K562 (cell line): Measurements from ENCODE around the gene ST6GALNAC2. TPM values are rescaled to one million over a fixed set of nuclear protein-coding genes. Genes with fewer than 3 reads are reported as not detected.

Experiments
- DACH1 ChIP-seq: fragments of 450-650 bp; IDR thresholded peaks from 2 replicates; pipeline ENCODE4 v1.6.1; 2018; ENCODE audit not compliant: partially characterized antibody
- FOXM1 ChIP-seq, 2 experiments: fragments of 450-650 bp in 1 of 2; sonication (generic) in 1 of 2; formaldehyde crosslinking in 1 of 2; IDR thresholded peaks; 2 replicates each; pipeline versions ENCODE4 v1.6.1 to v1.9.0; 2017 to 2022; ENCODE audit warnings: low read depth in 2 of 2, mild to moderate bottlenecking in 2 of 2, missing genetic modification reagents in 1 of 2, moderate library complexity in 1 of 2
- GATA2 ChIP-seq: sonication (generic); formaldehyde crosslinking; IDR thresholded peaks from 2 replicates; pipeline ENCODE4 v1.4.0; 2020; ENCODE audit warnings: mild to moderate bottlenecking, missing genetic modification reagents
- HNRNPLL ChIP-seq: fragments of 200-400 bp; formaldehyde crosslinking; IDR thresholded peaks from 2 replicates; pipeline ENCODE4 v1.6.1; 2017; ENCODE audit warnings: low read length, low read depth, mild to moderate bottlenecking; ENCODE audit not compliant: poor library complexity, severe bottlenecking
- L3MBTL2 ChIP-seq: fragments of 450-650 bp; IDR thresholded peaks from 2 replicates; pipeline ENCODE4 v1.6.1; 2016; ENCODE audit warnings: mild to moderate bottlenecking, moderate library complexity
- MECOM ChIP-seq: fragments of 250-450 bp; sonication (Bioruptor Pico); IDR thresholded peaks from 2 replicates; pipeline ENCODE4 v1.8.0; 2022; ENCODE audit warnings: inconsistent platforms
- NFE2 ChIP-seq: IDR thresholded peaks from 2 replicates; pipeline ENCODE4 v1.6.1; 2014; ENCODE audit warnings: antibody characterized with exemption, low read depth
- NR4A1 ChIP-seq, 2 experiments: fragments of 250-450 bp in 1 of 2; fragments of 450-650 bp in 1 of 2; sonication (Bioruptor Pico) in 1 of 2; IDR thresholded peaks; 2 replicates each; pipeline versions ENCODE4 v1.4.0 to v1.6.1; 2016 to 2020; ENCODE audit warnings: mild to moderate bottlenecking in 2 of 2, missing compliant biosample characterization in 1 of 2, missing genetic modification characterization in 1 of 2, moderate library complexity in 1 of 2
- RCOR1 ChIP-seq, 2 experiments: IDR thresholded peaks; 2 replicates each; pipeline ENCODE4 v1.6.1; 2012; ENCODE audit warnings: low read depth in 2 of 2, low read length in 2 of 2, borderline replicate concordance in 1 of 2, improper control_type of control experiment in 1 of 2
- TAF1 ChIP-seq: IDR thresholded peaks from 2 replicates; pipeline ENCODE4 v1.6.1; 2011; ENCODE audit warnings: mild to moderate bottlenecking, low read length, moderate library complexity; ENCODE audit not compliant: insufficient read depth, control insufficient read depth, severe bottlenecking; ENCODE audit errors: extremely low read depth
- TCF7L2 ChIP-seq: fragments of 150-350 bp; IDR thresholded peaks from 2 replicates; pipeline ENCODE4 v1.6.1; 2016; ENCODE audit warnings: low read depth, mild to moderate bottlenecking, low read length, moderate library complexity
- ZBTB40 ChIP-seq, 2 experiments: fragments of 450-650 bp in 1 of 2; sonication (generic) in 1 of 2; formaldehyde crosslinking in 1 of 2; IDR thresholded peaks; 2 replicates each; pipeline versions ENCODE4 v1.7.1 to v1.9.0; 2016 to 2022; ENCODE audit warnings: inconsistent platforms in 1 of 2, mild to moderate bottlenecking in 1 of 2, missing genetic modification reagents in 1 of 2
- ZNF717 ChIP-seq: fragments of 250-450 bp; sonication (Bioruptor Pico); IDR thresholded peaks from 2 replicates; pipeline ENCODE4 v1.5.0; 2021
- polyA plus RNA-seq, 8 experiments: library from polyadenylated mRNA; depleted of rRNA in 4 of 8; stranded (reverse) in 5 of 8; unstranded in 3 of 8; fragments of >200 nt; fragmentation: Nextera tagmentation in 2 of 8; fragmentation: Illumina TruSeq in 1 of 8; extraction: Ambion mirVana in 2 of 8; extraction: Trizol in 1 of 8; gene quantifications; 2 replicates each; pipeline versions ENCODE4 v1.2.1 to v1.2.3, GENCODE V29; 2011 to 2014; ENCODE audit warnings: inconsistent platforms in 1 of 8, missing spikeins in 1 of 8
- total RNA-seq, 7 experiments: library from RNA; depleted of rRNA in 6 of 7; stranded (reverse); fragments of >200 nt in 6 of 7; fragmentation: Illumina TruSeq in 2 of 7; extraction: Trizol in 2 of 7; gene quantifications; 2 replicates each; pipeline versions ENCODE4 v1.2.1 to v1.2.3, GENCODE V29; 2011 to 2021; ENCODE audit warnings: low replicate concordance in 1 of 7
- TF ChIP-seq, protein P1 (sequence below): sonication (generic); formaldehyde crosslinking; IDR thresholded peaks from 2 replicates; pipeline ENCODE4 v1.8.1; 2023; ENCODE audit warnings: mild to moderate bottlenecking, missing genetic modification reagents

Gene ST6GALNAC2
- total and polyA plus RNA-seq, 9 of the 15 experiments (the other 6 are each of a cell fraction or from before 2014, with no cell fraction given) = 0.18 TPM; not detected in 8

GRCh38 chr17:76529224-76530094 lies 56.2 kb downstream of the ST6GALNAC2 start (continued):
- TF ChIP-seq DACH1 = peak; percentile 84
- no peak for TF ChIP-seq MECOM
- no peak for TF ChIP-seq NFE2
- no peak for TF ChIP-seq ZNF717 (CRISPR knock-in tag)
- TF ChIP-seq, protein P1, sequence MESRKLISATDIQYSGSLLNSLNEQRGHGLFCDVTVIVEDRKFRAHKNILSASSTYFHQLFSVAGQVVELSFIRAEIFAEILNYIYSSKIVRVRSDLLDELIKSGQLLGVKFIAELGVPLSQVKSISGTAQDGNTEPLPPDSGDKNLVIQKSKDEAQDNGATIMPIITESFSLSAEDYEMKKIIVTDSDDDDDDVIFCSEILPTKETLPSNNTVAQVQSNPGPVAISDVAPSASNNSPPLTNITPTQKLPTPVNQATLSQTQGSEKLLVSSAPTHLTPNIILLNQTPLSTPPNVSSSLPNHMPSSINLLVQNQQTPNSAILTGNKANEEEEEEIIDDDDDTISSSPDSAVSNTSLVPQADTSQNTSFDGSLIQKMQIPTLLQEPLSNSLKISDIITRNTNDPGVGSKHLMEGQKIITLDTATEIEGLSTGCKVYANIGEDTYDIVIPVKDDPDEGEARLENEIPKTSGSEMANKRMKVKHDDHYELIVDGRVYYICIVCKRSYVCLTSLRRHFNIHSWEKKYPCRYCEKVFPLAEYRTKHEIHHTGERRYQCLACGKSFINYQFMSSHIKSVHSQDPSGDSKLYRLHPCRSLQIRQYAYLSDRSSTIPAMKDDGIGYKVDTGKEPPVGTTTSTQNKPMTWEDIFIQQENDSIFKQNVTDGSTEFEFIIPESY = no peak
- TF ChIP-seq NR4A1 (CRISPR knock-in tag; IDR thresholded peaks at IDR 0.05) = no peak
- no peak; the same call in 1 of the 2 replicates for TF ChIP-seq NR4A1 (tag; IDR thresholded peaks at IDR 0.05)
- no peak for TF ChIP-seq TCF7L2
- no peak for TF ChIP-seq RCOR1 (IDR thresholded peaks at IDR 0.05; ENCODE audit: borderline replicate concordance in 1 of 2, low read depth in 2 of 2, low read length in 2 of 2)
- peak; percentile 44; the same call in 1 of the 2 replicates for TF ChIP-seq L3MBTL2
- no peak for TF ChIP-seq TAF1
- TF ChIP-seq ZBTB40 (IDR thresholded peaks at IDR 0.05) = no peak
- TF ChIP-seq ZBTB40 (CRISPR knock-in tag; IDR thresholded peaks at IDR 0.05) = no peak
- TF ChIP-seq FOXM1 (IDR thresholded peaks at IDR 0.05; ENCODE audit: low read depth) = no peak
- no peak for TF ChIP-seq FOXM1 (CRISPR knock-in tag; IDR thresholded peaks at IDR 0.05; ENCODE audit: low read depth)
- TF ChIP-seq GATA2 = no peak
- no peak for TF ChIP-seq HNRNPLL
